Neural progenitor cell (in vitro differentiated cells): Measurements from ENCODE around the gene CRACDL. TPM values are rescaled to one million over a fixed set of nuclear protein-coding genes. Genes with fewer than 3 reads are reported as not detected.

ENCODE experiments used
- DNase-seq: peaks from one replicate; pipeline ENCODE4 v3.0.0-alpha.2; 2016; ENCODE audit warnings: low spot score
- H2AFZ ChIP-seq: fragments of 200-600 bp; sonication (generic); replicated peaks from 2 replicates; pipeline ENCODE4 v1.6.1; 2016; ENCODE audit warnings: antibody characterized with exemption
- H3F3A ChIP-seq: fragments of 200-600 bp; sonication (generic); 2 replicates; pipeline ENCODE4 v1.6.1; 2016; ENCODE audit warnings: antibody characterized with exemption, low read depth
- H3K27ac ChIP-seq: fragments of 200-600 bp; sonication (generic); 2 replicates; pipeline ENCODE4 v1.5.1; 2016; ENCODE audit warnings: mild to moderate bottlenecking
- H3K27me3 ChIP-seq: fragments of 200-600 bp; sonication (generic); 2 replicates; pipeline ENCODE4 v1.6.1; 2016; ENCODE audit warnings: mild to moderate bottlenecking, moderate library complexity
- H3K36me3 ChIP-seq: fragments of 200-600 bp; sonication (generic); 2 replicates; pipeline ENCODE4 v1.5.1; 2016
- H3K4me1 ChIP-seq: fragments of 200-600 bp; sonication (generic); 2 replicates; pipeline ENCODE4 v1.6.1; 2016; ENCODE audit warnings: mixed run types
- H3K4me2 ChIP-seq: fragments of 200-600 bp; sonication (generic); 2 replicates; pipeline ENCODE4 v1.6.1; 2016
- H3K4me3 ChIP-seq: fragments of 200-600 bp; sonication (generic); 2 replicates; pipeline ENCODE4 v1.5.1; 2016
- H3K79me2 ChIP-seq: fragments of 200-600 bp; sonication (generic); 2 replicates; pipeline ENCODE4 v1.6.1; 2016; ENCODE audit warnings: low read depth
- H3K9ac ChIP-seq: fragments of 200-600 bp; sonication (generic); 2 replicates; pipeline ENCODE4 v1.6.1; 2016
- H3K9me3 ChIP-seq: fragments of 200-600 bp; sonication (generic); 2 replicates; pipeline ENCODE4 v1.5.1; 2016; ENCODE audit warnings: low read depth
- H4K20me1 ChIP-seq: fragments of 200-600 bp; sonication (generic); 2 replicates; pipeline ENCODE4 v1.6.1; 2016; ENCODE audit warnings: low read depth
- H3K27ac Mint-ChIP-seq: 3 replicates; pipeline ENCODE4 v1.8.0; 2021; ENCODE audit warnings: mixed read lengths
- H3K27me3 Mint-ChIP-seq: 2 replicates; pipeline ENCODE4 v1.8.0; 2022; ENCODE audit warnings: low read depth, mild to moderate bottlenecking, inconsistent platforms, moderate library complexity, mixed read lengths; ENCODE audit not compliant: insufficient read depth
- H3K36me3 Mint-ChIP-seq: 3 replicates; pipeline ENCODE4 v1.8.0; 2021; ENCODE audit warnings: mixed read lengths
- H3K4me1 Mint-ChIP-seq: 3 replicates; pipeline ENCODE4 v1.8.0; 2021; ENCODE audit warnings: mixed read lengths
- H3K4me3 Mint-ChIP-seq: 3 replicates; pipeline ENCODE4 v1.8.0; 2021; ENCODE audit warnings: mild to moderate bottlenecking, moderate library complexity, mixed read lengths
- H3K9me3 Mint-ChIP-seq: 3 replicates; pipeline ENCODE4 v1.8.0; 2020; ENCODE audit warnings: mixed read lengths
- CTCF ChIP-seq: fragments of 200-600 bp; sonication (generic); IDR thresholded peaks from 2 replicates; pipeline ENCODE4 v1.5.1; 2017; ENCODE audit warnings: antibody characterized with exemption, mild to moderate bottlenecking
- EZH2 ChIP-seq: fragments of 200-600 bp; sonication (generic); IDR thresholded peaks from 2 replicates; pipeline ENCODE4 v1.6.1; 2017; ENCODE audit warnings: antibody characterized with exemption, mild to moderate bottlenecking, moderate library complexity
- EZH2phosphoT487 ChIP-seq: fragments of 200-600 bp; sonication (generic); IDR thresholded peaks from 2 replicates; pipeline ENCODE4 v1.6.1; 2017; ENCODE audit warnings: antibody characterized with exemption
- total RNA-seq: library from RNA; depleted of rRNA; stranded (reverse); fragments of >200 nt; gene quantifications from 2 replicates; pipeline ENCODE4 v1.2.3, GENCODE V29; 2015; ENCODE audit warnings: low replicate concordance

Gene CRACDL
- total RNA-seq, 1 donor from 2014 or later: 0.07 TPM

GRCh38 chr2:98804265-98804650 is 131.8 kb downstream of the CRACDL start:
- no peak for DNase-seq

GRCh38 chr2:98803405-98804264 is 132.4 kb downstream of the CRACDL start:
- no peak overlapping the region for H3K4me3 Mint-ChIP-seq
- peaks cover 16% of the 10 kb centered on the region for H3K4me1 Mint-ChIP-seq
- Histone ChIP-seq H3K4me1 (no peaks in the 10 kb centered on the region), H2AFZ (no peak overlapping the region), H3K36me3 (no peaks in the 10 kb centered on the region), H3K9ac (no peak overlapping the region), H4K20me1 (no peaks in the 10 kb centered on the region), H3K4me2 (no peak overlapping the region), H3K9me3 (no peaks in the 10 kb centered on the region), H3K27me3 (no peaks in the 10 kb centered on the region), H3K79me2 (no peaks in the 10 kb centered on the region), H3K4me3 (no peak overlapping the region), H3K27ac (no peak overlapping the region), H3F3A (no peaks in the 10 kb centered on the region)
- H3K9me3 Mint-ChIP-seq: no peaks in the 10 kb centered on the region
- H3K27ac Mint-ChIP-seq: no peak overlapping the region
- H3K36me3 Mint-ChIP-seq: no peaks in the 10 kb centered on the region
- no peak for DNase-seq
- TF ChIP-seq EZH2 (no peak), EZH2phosphoT487 (no peak), CTCF (no peak)
- peaks cover 9% of the 10 kb centered on the region for H3K27me3 Mint-ChIP-seq

More at GRCh38 chr2:98804265-98804650, 131.8 kb downstream of the CRACDL start:
- no peaks in the 10 kb centered on the region for H3K27me3 ChIP-seq
- Mint-ChIP-seq H3K9me3 (no peaks in the 10 kb centered on the region), H3K4me3 (no peak overlapping the region), H3K27me3 (peaks cover 9% of the 10 kb centered on the region), H3K36me3 (no peaks in the 10 kb centered on the region), H3K27ac (no peak overlapping the region), H3K4me1 (peaks cover 16% of the 10 kb centered on the region)
- H3K4me3 ChIP-seq: no peak overlapping the region
- no peaks in the 10 kb centered on the region for H3F3A ChIP-seq
- H3K36me3 ChIP-seq: no peaks in the 10 kb centered on the region
- no peaks in the 10 kb centered on the region for H3K79me2 ChIP-seq
- no peak overlapping the region for H3K27ac ChIP-seq
- H4K20me1 ChIP-seq: no peaks in the 10 kb centered on the region
- H3K4me1 ChIP-seq: no peaks in the 10 kb centered on the region
- no peak overlapping the region for H2AFZ ChIP-seq
- no peak overlapping the region for H3K9ac ChIP-seq
- H3K4me2 ChIP-seq: no peak overlapping the region
- H3K9me3 ChIP-seq: no peaks in the 10 kb centered on the region
- TF ChIP-seq EZH2: no peak
- TF ChIP-seq CTCF: no peak
- no peak for TF ChIP-seq EZH2phosphoT487

- H3K4me1 Mint-ChIP-seq: peaks cover 16% of the 10 kb centered on the region
- Histone ChIP-seq H3K9ac (no peak overlapping the region), H3F3A (no peaks in the 10 kb centered on the region), H3K79me2 (no peaks in the 10 kb centered on the region), H3K27me3 (no peaks in the 10 kb centered on the region), H2AFZ (no peak overlapping the region), H3K27ac (no peak overlapping the region), H3K4me1 (no peaks in the 10 kb centered on the region), H3K9me3 (no peaks in the 10 kb centered on the region), H3K4me2 (no peak overlapping the region), H3K36me3 (no peaks in the 10 kb centered on the region), H4K20me1 (no peaks in the 10 kb centered on the region), H3K4me3 (no peak overlapping the region)
- TF ChIP-seq CTCF (no peak), EZH2phosphoT487 (no peak), EZH2 (no peak)
- DNase-seq: no peak
- H3K9me3 Mint-ChIP-seq: no peaks in the 10 kb centered on the region
- peaks cover 9% of the 10 kb centered on the region for H3K27me3 Mint-ChIP-seq
- H3K4me3 Mint-ChIP-seq: no peak overlapping the region
- H3K27ac Mint-ChIP-seq: no peak overlapping the region
- H3K36me3 Mint-ChIP-seq: no peaks in the 10 kb centered on the region
Measured at GRCh38 chr2:98802344-98802743, 133.7 kb downstream of the CRACDL start.
